Renal pelvis (tissue), 4 donors: ENCODE data around the gene RAMP3. TPM values are rescaled to one million over a fixed set of nuclear protein-coding genes. Genes with fewer than 3 reads are reported as not detected.

ENCODE experiments used
- DNase-seq: peaks from one replicate; pipeline ENCODE4 v3.0.0-alpha.2; 2013
- polyA plus RNA-seq, 3 donors: library from polyadenylated mRNA; unstranded; fragments of 120-200 nt; gene quantifications; one replicate each; pipeline ENCODE4 v1.2.1, GENCODE V29; 2013; ENCODE audit not compliant: insufficient read length in 3 of 3

Gene RAMP3
- polyA plus RNA-seq, 3 donors: 8.6 to 11.0 (median 10.7) TPM

DNA sequence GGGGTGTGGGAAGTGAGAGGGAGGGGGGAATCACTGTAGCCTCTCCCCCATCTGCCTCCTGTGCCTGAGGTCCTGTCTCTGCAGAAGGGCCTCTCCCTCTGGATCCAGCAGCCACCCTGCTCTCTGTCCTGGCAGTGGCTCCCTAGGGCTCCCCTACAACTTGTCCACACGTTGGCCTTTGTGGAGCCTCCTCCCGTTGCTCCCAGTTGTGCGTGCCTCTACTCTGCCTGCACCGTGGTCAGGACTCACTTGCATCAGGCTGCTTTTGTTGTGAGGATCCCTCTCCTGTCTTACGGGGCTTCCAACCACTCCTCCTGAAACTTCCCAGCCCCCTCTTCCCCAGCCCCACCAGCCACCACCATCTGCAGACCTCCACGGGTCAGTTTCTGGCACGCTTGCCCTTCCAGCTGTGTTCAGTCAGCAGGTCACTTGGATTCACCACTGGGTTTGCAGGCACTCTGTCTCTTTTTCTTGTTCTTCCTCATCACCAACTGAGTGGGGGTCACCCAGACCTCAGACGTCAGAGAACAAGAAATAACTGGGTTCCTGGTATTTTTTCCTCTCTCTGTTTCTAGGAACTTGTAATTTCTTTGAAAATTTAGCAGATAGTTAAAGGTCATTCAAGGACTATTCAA, 62.3 kb downstream of the RAMP3 start:
- DNase-seq: no peak

- no peak for DNase-seq
Observed at GRCh38 chr7:45220846-45221618, 63.4 kb downstream of the RAMP3 start.

DNA sequence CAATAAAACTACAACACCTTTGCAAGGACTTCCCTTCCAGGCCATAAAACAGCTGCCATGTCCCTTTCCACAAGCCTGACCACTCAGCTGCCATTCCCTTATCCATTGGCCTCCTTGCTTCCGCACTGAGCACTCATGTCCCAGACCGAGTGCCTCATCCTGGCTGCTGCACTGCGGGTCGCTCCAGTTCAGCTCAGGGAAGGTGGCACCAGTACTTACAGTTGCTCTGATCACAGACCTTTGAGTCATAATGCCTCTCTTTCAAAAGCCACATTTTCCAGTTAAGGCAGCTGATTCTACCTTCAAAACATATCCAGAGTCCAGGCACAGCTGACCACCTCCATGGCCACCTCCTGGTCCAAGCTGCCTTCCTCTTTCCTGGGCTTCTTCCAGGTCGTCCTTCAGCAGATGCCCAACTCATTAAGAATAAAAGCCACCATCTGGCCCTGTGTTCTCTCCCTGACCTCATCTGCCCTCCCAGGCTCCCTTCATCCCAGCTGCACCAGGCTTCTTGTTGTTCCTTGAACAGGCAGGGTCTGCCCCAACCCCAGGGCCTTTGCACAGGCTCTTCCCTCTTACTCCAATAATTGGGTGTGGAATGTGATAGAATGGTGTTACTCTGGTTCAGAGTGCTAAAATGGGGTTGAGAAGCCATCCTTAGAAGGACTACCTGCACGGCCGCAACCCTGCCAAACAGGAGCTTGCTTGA, 64.5 kb downstream of the RAMP3 start:
- no peak for DNase-seq

GRCh38 chr7:45223078-45223477, 65.5 kb downstream of the RAMP3 start:
- DNase-seq: no peak

DNA sequence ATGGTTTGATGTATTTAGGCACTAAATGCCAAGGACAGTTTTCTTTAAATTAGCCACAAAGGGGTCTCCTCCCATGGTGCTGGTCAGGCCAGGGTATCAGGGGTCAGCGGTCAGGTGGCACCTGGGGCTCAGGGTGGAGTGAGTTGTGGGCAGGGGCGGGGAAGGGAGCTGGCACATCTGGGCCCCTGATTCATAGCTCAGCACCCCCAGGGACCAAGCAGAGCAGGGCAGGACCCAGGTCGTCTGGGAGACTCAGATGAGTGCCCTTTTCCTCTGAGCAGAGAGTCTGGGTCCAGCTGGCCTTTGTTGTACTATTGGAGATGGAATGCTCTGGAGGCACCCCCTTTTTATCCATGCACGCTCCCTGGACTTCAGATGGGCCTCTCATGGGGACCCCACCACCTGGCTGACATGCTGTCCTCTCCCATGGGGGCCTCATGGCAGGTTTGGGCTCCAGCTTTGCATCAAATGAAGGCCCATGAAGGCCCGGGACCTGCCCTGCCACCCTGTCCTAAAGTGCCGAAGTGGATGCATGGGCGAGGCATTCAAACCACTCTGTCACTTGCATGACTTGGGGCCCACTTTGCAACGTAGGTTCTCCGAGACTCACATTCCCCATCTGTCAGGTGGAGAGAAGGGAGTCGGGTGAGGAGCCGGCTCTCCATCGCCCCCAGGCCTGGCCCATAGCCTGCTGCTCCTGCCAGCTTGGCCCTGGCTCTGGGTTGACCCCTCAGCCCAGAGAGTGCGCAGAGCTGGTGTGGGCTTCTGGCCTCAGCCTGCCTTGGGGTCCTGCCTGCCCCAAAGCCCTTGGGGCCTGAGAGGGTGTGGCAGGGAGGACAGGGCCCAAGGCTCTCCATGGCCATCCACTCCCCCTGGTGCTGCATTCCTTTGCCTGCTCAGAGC, 66.4 kb downstream of the RAMP3 start:
- no peak for DNase-seq

DNA sequence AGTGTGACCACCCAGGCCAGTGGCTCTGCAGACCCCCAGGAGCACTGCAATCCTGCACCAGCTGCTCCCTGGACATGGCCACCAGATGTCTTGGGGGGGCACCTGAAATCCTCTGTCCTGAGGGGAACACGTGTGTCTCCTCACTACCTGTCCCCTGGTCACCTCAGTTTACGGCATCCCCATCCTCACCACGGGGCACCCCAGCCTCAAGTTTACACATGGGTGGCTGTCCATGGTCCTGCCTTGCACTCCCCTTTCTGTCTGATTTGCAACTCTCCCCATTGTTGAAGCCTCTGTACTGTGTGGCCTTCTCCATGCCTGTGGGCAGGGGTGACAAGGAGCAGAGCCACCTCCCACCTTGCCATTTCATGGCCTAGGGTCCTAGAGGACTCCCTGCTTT, 67.2 kb downstream of the RAMP3 start:
- DNase-seq: peak; percentile 35

- no peak for DNase-seq
Observed at GRCh38 chr7:45225311-45225947, 67.8 kb downstream of the RAMP3 start.

GRCh38 chr7:45225948-45226335, 68.4 kb downstream of the RAMP3 start:
- DNase-seq: no peak

GRCh38 chr7:45229156-45229920, 71.7 kb downstream of the RAMP3 start:
- no peak for DNase-seq

DNA sequence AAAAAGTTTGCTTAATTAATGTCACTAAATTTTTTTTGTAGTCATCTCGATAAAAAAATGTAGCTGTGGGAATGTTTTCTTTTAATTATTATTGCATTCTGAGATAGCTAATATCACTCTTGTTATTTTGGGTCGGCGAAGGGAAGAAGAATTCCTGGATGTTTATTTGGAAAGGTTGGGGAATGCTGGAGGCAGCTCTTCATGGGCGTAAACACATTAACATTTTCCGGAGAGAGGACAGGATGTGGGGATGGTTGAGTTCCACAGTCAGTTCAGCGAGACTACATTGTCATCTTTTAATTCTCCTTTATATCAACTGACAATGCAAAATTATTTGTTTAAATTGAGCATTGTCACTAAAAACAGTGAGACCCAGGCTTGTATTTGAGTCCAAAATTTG, 72.5 kb downstream of the RAMP3 start:
- no peak for DNase-seq

DNA sequence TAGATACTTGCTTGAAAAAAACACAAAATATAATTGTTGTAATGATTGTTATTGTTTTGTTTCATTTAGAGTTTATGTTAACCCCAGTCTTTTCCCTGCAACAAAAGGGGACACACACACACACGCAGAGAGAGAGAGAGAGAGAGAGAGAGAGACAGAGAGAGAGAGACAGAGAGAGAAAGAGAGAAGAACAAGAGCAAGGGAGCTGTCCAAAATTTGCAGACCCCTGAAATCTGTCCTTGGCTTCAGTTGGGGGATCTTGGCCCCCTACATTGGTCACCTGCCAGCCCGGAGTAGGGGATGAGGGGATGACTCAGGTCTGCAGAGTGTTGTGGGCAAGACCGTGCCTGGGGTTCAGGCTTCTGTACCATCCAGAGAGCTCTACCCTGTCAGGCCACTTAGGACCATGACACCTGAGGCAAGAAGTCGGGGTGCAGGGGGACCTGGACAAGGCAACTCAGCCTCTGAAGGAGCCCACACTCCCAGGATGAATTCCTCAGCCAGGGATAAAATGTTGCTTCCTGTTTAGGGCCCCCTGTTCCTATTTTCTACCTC, 73.1 kb downstream of the RAMP3 start:
- no peak for DNase-seq

- DNase-seq: no peak
Observed at GRCh38 chr7:45233249-45233775, 75.7 kb downstream of the RAMP3 start.

Other genes starting within 250 kb of the RAMP3 start
- gene MYO1G, start 178.8 kb upstream of the RAMP3 start, polyA plus RNA-seq: under 1 TPM; 0.62 to 0.74 (median 0.64) TPM
- 10 to 100 TPM; 29.2 to 34.4 (median 31.1) TPM for gene CCM2, start 157.6 kb upstream of the RAMP3 start, polyA plus RNA-seq
- 10 to 100 TPM in 1 of 3 donors, 1 to 10 TPM in 2; 7.0 to 10.8 (median 9.4) TPM for gene NACAD, start 68.8 kb upstream of the RAMP3 start, polyA plus RNA-seq
- gene TBRG4, start 46.1 kb upstream of the RAMP3 start, polyA plus RNA-seq: 10 to 100 TPM; 54.2 to 64.3 (median 64.0) TPM